ENCODE results near the gene DYSF. TPM values are rescaled to one million over a fixed set of nuclear protein-coding genes. Genes with fewer than 3 reads are reported as not detected.

Gene DYSF
- total RNA-seq, 2 experiments from 2014 or later: 0.12 TPM

GRCh38 chr2:71517851-71518250, 64.5 kb downstream of the DYSF start:
- CTCF ChIA-PET: interaction anchor here (0.6 kb wide), 1 partner anchor 22 kb away, joined by 3 read pairs; no protein-coding TSS in a partner anchor
- Mint-ChIP-seq H3K9me3 (no peaks in the 10 kb centered on the region), H3K4me3 (no peak overlapping the region), H3K27ac (no peak overlapping the region), H3K27me3 (no peaks in the 10 kb centered on the region), H3K36me3 (ENCODE audit: low read depth) (no peaks in the 10 kb centered on the region), H3K4me1 (no peaks in the 10 kb centered on the region)
- POLR2A ChIA-PET: no interaction called here
- no peak for DNase-seq

- ChIA-PET POLR2A (no interaction called here), CTCF (no interaction called here)
- H3K27ac Mint-ChIP-seq: no peak overlapping the region
- H3K4me3 Mint-ChIP-seq: no peak overlapping the region
- no peaks in the 10 kb centered on the region for H3K9me3 Mint-ChIP-seq
- H3K4me1 Mint-ChIP-seq: no peaks in the 10 kb centered on the region
- H3K36me3 Mint-ChIP-seq (ENCODE audit: low read depth): no peaks in the 10 kb centered on the region
- no peaks in the 10 kb centered on the region for H3K27me3 Mint-ChIP-seq
- no peak for DNase-seq
Observed at GRCh38 chr2:71521436-71521950, 68.1 kb downstream of the DYSF start.

- Mint-ChIP-seq H3K4me3 (no peak overlapping the region), H3K36me3 (ENCODE audit: low read depth) (no peaks in the 10 kb centered on the region), H3K4me1 (no peaks in the 10 kb centered on the region), H3K27ac (no peak overlapping the region), H3K9me3 (no peaks in the 10 kb centered on the region), H3K27me3 (peaks cover 3% of the 10 kb centered on the region)
- POLR2A ChIA-PET: no interaction called here
- CTCF ChIA-PET: no interaction called here
- no peak for DNase-seq
Observed at GRCh38 chr2:71524476-71524875, 71.1 kb downstream of the DYSF start.

GRCh38 chr2:71526141-71526540, 72.8 kb downstream of the DYSF start:
- Mint-ChIP-seq H3K4me1 (no peaks in the 10 kb centered on the region), H3K27me3 (peaks cover 3% of the 10 kb centered on the region), H3K4me3 (no peak overlapping the region), H3K36me3 (ENCODE audit: low read depth) (no peaks in the 10 kb centered on the region), H3K9me3 (no peaks in the 10 kb centered on the region), H3K27ac (no peak overlapping the region)
- ChIA-PET POLR2A (no interaction called here), CTCF (no interaction called here)
- DNase-seq: no peak

GRCh38 chr2:71526975-71527374, 73.6 kb downstream of the DYSF start:
- ChIA-PET POLR2A (no interaction called here), CTCF (no interaction called here)
- Mint-ChIP-seq H3K4me3 (no peak overlapping the region), H3K9me3 (no peaks in the 10 kb centered on the region), H3K4me1 (peaks cover 1% of the 10 kb centered on the region), H3K27me3 (peaks cover 6% of the 10 kb centered on the region), H3K27ac (no peak overlapping the region), H3K36me3 (ENCODE audit: low read depth) (no peaks in the 10 kb centered on the region)
- no peak for DNase-seq

- ChIA-PET POLR2A (no interaction called here), CTCF (interaction anchor here (1.8 kb wide), 1 partner anchor 14 kb away, joined by 5 read pairs; no protein-coding TSS in a partner anchor)
- Mint-ChIP-seq H3K4me1 (peaks cover 1% of the 10 kb centered on the region), H3K4me3 (no peak overlapping the region), H3K9me3 (no peaks in the 10 kb centered on the region), H3K36me3 (ENCODE audit: low read depth) (no peaks in the 10 kb centered on the region), H3K27me3 (peaks cover 8% of the 10 kb centered on the region), H3K27ac (no peak overlapping the region)
- DNase-seq: no peak
Observed at GRCh38 chr2:71528131-71528591, 74.8 kb downstream of the DYSF start.

GRCh38 chr2:71528749-71529148, 75.4 kb downstream of the DYSF start:
- DNase-seq: no peak
- Mint-ChIP-seq H3K36me3 (ENCODE audit: low read depth) (no peaks in the 10 kb centered on the region), H3K4me3 (no peak overlapping the region), H3K4me1 (peaks cover 1% of the 10 kb centered on the region), H3K9me3 (no peaks in the 10 kb centered on the region), H3K27me3 (peaks cover 8% of the 10 kb centered on the region), H3K27ac (no peak overlapping the region)
- ChIA-PET POLR2A (no interaction called here), CTCF (interaction anchor here (1.8 kb wide), 1 partner anchor 14 kb away, joined by 5 read pairs; no protein-coding TSS in a partner anchor)

GRCh38 chr2:71530211-71530610, 76.8 kb downstream of the DYSF start:
- Mint-ChIP-seq H3K36me3 (ENCODE audit: low read depth) (no peaks in the 10 kb centered on the region), H3K9me3 (no peaks in the 10 kb centered on the region), H3K4me3 (no peak overlapping the region), H3K27me3 (peaks cover 8% of the 10 kb centered on the region), H3K27ac (no peak overlapping the region), H3K4me1 (peaks cover 1% of the 10 kb centered on the region)
- ChIA-PET CTCF (interaction anchor here (0.8 to 1.8 kb wide), 2 partner anchors 16 kb away, joined by 3 to 5 read pairs; no protein-coding TSS in a partner anchor), POLR2A (no interaction called here)
- DNase-seq: no peak

- Mint-ChIP-seq H3K4me3 (no peak overlapping the region), H3K9me3 (no peaks in the 10 kb centered on the region), H3K27ac (no peak overlapping the region), H3K27me3 (peaks cover 8% of the 10 kb centered on the region), H3K4me1 (peaks cover 1% of the 10 kb centered on the region), H3K36me3 (ENCODE audit: low read depth) (no peaks in the 10 kb centered on the region)
- POLR2A ChIA-PET: interaction anchor here (0.7 kb wide), 1 partner anchor 250 kb away, joined by 3 read pairs; no protein-coding TSS in a partner anchor
- peak; percentile 24 for DNase-seq
- CTCF ChIA-PET: interaction anchor here (0.8 kb wide), 1 partner anchor 17 kb away, joined by 3 read pairs; no protein-coding TSS in a partner anchor
Observed at GRCh38 chr2:71530641-71531332, 77.4 kb downstream of the DYSF start.

- H3K27me3 Mint-ChIP-seq: peaks cover 8% of the 10 kb centered on the region
- CTCF ChIA-PET: no interaction called here
- no peak for DNase-seq
Observed at GRCh38 chr2:71531522-71532047, 78.2 kb downstream of the DYSF start.

GRCh38 chr2:71532327-71532726, 79.0 kb downstream of the DYSF start:
- H3K4me3 Mint-ChIP-seq: no peak overlapping the region
- peaks cover 1% of the 10 kb centered on the region for H3K4me1 Mint-ChIP-seq
- H3K27ac Mint-ChIP-seq: no peak overlapping the region
- no peaks in the 10 kb centered on the region for H3K36me3 Mint-ChIP-seq (ENCODE audit: low read depth)
- H3K9me3 Mint-ChIP-seq: no peaks in the 10 kb centered on the region
- H3K27me3 Mint-ChIP-seq: peaks cover 5% of the 10 kb centered on the region
- POLR2A ChIA-PET: no interaction called here
- CTCF ChIA-PET: interaction anchor here (0.8 kb wide), 1 partner anchor 34 kb away, joined by 3 read pairs; no protein-coding TSS in a partner anchor
- DNase-seq: no peak

More at GRCh38 chr2:71531522-71532047, 78.2 kb downstream of the DYSF start:
- Mint-ChIP-seq H3K4me1 (peaks cover 1% of the 10 kb centered on the region), H3K9me3 (no peaks in the 10 kb centered on the region), H3K27ac (no peak overlapping the region), H3K36me3 (ENCODE audit: low read depth) (no peaks in the 10 kb centered on the region), H3K4me3 (no peak overlapping the region)
- POLR2A ChIA-PET: interaction anchor here (0.7 kb wide), 1 partner anchor 249 kb away, joined by 3 read pairs; no protein-coding TSS in a partner anchor

GRCh38 chr2:71534201-71534600, 80.8 kb downstream of the DYSF start:
- DNase-seq: no peak
- H3K36me3 Mint-ChIP-seq (ENCODE audit: low read depth): no peaks in the 10 kb centered on the region
- no peak overlapping the region for H3K4me3 Mint-ChIP-seq
- no peaks in the 10 kb centered on the region for H3K9me3 Mint-ChIP-seq
- no peak overlapping the region for H3K27ac Mint-ChIP-seq
- ChIA-PET CTCF (no interaction called here), POLR2A (no interaction called here)
- peaks cover 1% of the 10 kb centered on the region for H3K4me1 Mint-ChIP-seq
- H3K27me3 Mint-ChIP-seq: peaks cover 5% of the 10 kb centered on the region

GRCh38 chr2:71534826-71535225, 81.5 kb downstream of the DYSF start:
- ChIA-PET CTCF (no interaction called here), POLR2A (no interaction called here)
- Mint-ChIP-seq H3K36me3 (ENCODE audit: low read depth) (no peaks in the 10 kb centered on the region), H3K27me3 (peaks cover 5% of the 10 kb centered on the region), H3K4me3 (no peak overlapping the region), H3K9me3 (no peaks in the 10 kb centered on the region), H3K27ac (no peak overlapping the region), H3K4me1 (peaks cover 1% of the 10 kb centered on the region)
- DNase-seq: no peak

Data from activated CD4-positive, alpha-beta T cell treated with anti-CD3 and anti-CD28 coated beads, Interleukin-2, amount 10 ng/mL, durations not matched to agents 7 days and 5 days (primary cell).